ENCODE data around the gene KIF26A. TPM values are rescaled to one million over a fixed set of nuclear protein-coding genes. Genes with fewer than 3 reads are reported as not detected.

The KIF26A gene
- total and polyA plus RNA-seq, 2 of the 4 experiments (the other 2 are of a cell fraction) = not detected

DNA sequence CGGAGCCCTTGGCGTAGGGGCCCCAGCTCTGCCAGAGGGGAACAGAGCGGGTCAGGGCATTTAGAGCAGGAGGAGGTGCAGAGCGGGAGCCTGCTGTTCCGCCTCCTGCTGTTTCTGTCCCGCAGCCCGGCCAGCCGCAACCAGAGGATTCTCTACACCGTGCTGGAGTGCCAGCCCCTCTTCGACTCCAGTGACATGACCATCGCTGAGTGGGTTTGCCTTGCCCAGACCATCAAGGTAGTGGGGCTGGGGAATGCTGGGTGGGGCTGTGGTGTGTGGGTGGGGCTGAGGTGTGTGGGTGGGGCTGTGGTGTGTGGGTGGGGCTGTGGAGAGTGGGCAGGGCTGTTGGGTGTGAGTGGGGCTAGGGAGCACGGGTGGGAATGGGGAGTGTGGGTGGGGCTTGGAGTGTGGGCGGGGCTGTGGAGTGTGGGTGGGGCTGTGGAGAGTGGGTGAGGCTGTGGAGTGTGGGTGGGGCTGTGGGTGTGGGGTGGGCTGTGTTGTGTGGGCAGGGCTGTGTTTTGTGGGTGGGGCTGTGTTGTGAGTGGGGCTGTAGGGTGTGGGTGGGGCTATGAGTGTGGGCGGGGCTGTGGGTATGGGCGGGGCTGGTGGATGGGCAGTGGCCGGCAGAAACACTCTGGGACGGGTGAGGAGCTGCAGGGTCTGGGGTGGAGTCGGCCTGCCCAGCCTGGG is 44.9 kb upstream of the KIF26A start:
- no peak overlapping the region for H2AK5ac ChIP-seq (ENCODE audit: low read depth, low read length)
- no peak overlapping the region for H2AK9ac ChIP-seq (replicated peaks; ENCODE audit: low read depth, low read length, poor library complexity)
- H3K9ac ChIP-seq (ENCODE audit: low read depth, low read length) = no peak overlapping the region
- no peaks in the 10 kb centered on the region for H3K9me1 ChIP-seq (ENCODE audit: insufficient read depth, low read length)
- no peaks in the 10 kb centered on the region for H4K20me1 ChIP-seq (ENCODE audit: insufficient read depth, low read length)
- H4K5ac ChIP-seq (ENCODE audit: low read depth, low read length) = no peak overlapping the region
- H2AFZ ChIP-seq (replicated peaks; ENCODE audit: low read length, poor library complexity) = no peak overlapping the region
- no peak overlapping the region for H3K27ac ChIP-seq (ENCODE audit: insufficient read depth, low read length)
- no peak for DNase-seq
- no peaks in the 10 kb centered on the region for H3K9me3 ChIP-seq (ENCODE audit: control insufficient read depth, insufficient read depth, low read length)
- no peak for ATAC-seq (ENCODE audit: low read depth)
- in situ Hi-C loops (cut with MboI; ENCODE audit: low sequenced_read_pairs) (loop anchor here (25.0 kb wide), 2 partner anchors 469 to 544 kb away; no protein-coding TSS in a partner anchor), intact Hi-C loops (cut with micrococcal nuclease) (loop anchor here (1.0 kb wide), 1 partner anchor 547 kb away; no protein-coding TSS in a partner anchor), dilution Hi-C loops (cut with HindIII; ENCODE audit: low sequenced_read_pairs, unreplicated experiment) (no loop called here)
- BruUV-seq (replicated peaks) = no TSS peak
- H3K4me3 ChIP-seq (ENCODE audit: insufficient read depth, low read depth, low read length) = no peak overlapping the region
- no peak overlapping the region for H4K91ac ChIP-seq (ENCODE audit: insufficient read depth, low read depth, low read length)
- no peaks in the 10 kb centered on the region; the same call in 1 of the 2 replicates for H3K27me3 ChIP-seq (ENCODE audit: control insufficient read depth, insufficient read depth, low read length)
- no peak overlapping the region for H3K4ac ChIP-seq (ENCODE audit: low read depth, low read length)
- no peaks in the 10 kb centered on the region for H3K4me1 ChIP-seq (ENCODE audit: control insufficient read depth, insufficient read depth, low read length)
- H3K56ac ChIP-seq (ENCODE audit: extremely low read depth, insufficient read depth, low read length) = no peak overlapping the region
- H3K79me1 ChIP-seq (ENCODE audit: low read depth in 1 of 2, low read length in 2 of 2) = no peaks in the 10 kb centered on the region
- no peak overlapping the region for H2BK15ac ChIP-seq (ENCODE audit: low read depth, low read length)
- CTCF ChIA-PET = no interaction called here
- H3K18ac ChIP-seq (ENCODE audit: low read depth, low read length) = no peak overlapping the region
- H2BK5ac ChIP-seq (ENCODE audit: low read depth, low read length, poor library complexity, severe bottlenecking) = no peak overlapping the region
- H3K14ac ChIP-seq (replicated peaks; ENCODE audit: low read depth, low read length) = no peak overlapping the region
- no peak overlapping the region for H3K4me2 ChIP-seq (ENCODE audit: low read depth, low read length)
- H2BK20ac ChIP-seq (ENCODE audit: low read depth, low read length) = no peak overlapping the region
- 59% methylated on average over 9 of the region's 18 CpGs; no CpG with 5 or more reads in 1 of the 2 experiments for WGBS, 2 experiments (ENCODE audit: extremely low coverage in 2 of 2, insufficient read length in 1 of 2)
- POLR2A ChIA-PET (ENCODE audit: unreplicated experiment) = no interaction called here
- H4K8ac ChIP-seq (ENCODE audit: low read depth in 2 of 2, low read length in 2 of 2) = no peak overlapping the region
- no peak overlapping the region for H3K23ac ChIP-seq (ENCODE audit: low read depth, low read length)
- TF ChIP-seq CEBPB (IDR thresholded peaks at IDR 0.05; ENCODE audit: low read depth, low read length) (no peak), CHD1 (IDR thresholded peaks at IDR 0.05; ENCODE audit: low read depth, low read length) (no peak), RFX5 (IDR thresholded peaks at IDR 0.05; ENCODE audit: low read depth, low read length) (no peak), BHLHE40 (IDR thresholded peaks at IDR 0.05; ENCODE audit: low read depth, low read length) (no peak), FOS (IDR thresholded peaks at IDR 0.05; ENCODE audit: low read depth, low read length) (no peak), RAD21 (IDR thresholded peaks at IDR 0.05; ENCODE audit: low read length) (no peak)
- TF ChIP-seq, protein P1, sequence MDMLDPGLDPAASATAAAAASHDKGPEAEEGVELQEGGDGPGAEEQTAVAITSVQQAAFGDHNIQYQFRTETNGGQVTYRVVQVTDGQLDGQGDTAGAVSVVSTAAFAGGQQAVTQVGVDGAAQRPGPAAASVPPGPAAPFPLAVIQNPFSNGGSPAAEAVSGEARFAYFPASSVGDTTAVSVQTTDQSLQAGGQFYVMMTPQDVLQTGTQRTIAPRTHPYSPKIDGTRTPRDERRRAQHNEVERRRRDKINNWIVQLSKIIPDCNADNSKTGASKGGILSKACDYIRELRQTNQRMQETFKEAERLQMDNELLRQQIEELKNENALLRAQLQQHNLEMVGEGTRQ (IDR thresholded peaks at IDR 0.05; ENCODE audit: low read depth, low read length) = no peak
- H3K36me3 ChIP-seq (ENCODE audit: control insufficient read depth, insufficient read depth, low read length) = no peaks in the 10 kb centered on the region
- no peak overlapping the region for H2BK120ac ChIP-seq (ENCODE audit: low read depth, low read length)

Measured in IMR-90 (cell line).